ENCODE data around the gene PRDM2.

GRCh38 chr1:13703558-13704490 lies 3.8 kb downstream of the PRDM2 start:
- TF ChIP-seq, protein P1, sequence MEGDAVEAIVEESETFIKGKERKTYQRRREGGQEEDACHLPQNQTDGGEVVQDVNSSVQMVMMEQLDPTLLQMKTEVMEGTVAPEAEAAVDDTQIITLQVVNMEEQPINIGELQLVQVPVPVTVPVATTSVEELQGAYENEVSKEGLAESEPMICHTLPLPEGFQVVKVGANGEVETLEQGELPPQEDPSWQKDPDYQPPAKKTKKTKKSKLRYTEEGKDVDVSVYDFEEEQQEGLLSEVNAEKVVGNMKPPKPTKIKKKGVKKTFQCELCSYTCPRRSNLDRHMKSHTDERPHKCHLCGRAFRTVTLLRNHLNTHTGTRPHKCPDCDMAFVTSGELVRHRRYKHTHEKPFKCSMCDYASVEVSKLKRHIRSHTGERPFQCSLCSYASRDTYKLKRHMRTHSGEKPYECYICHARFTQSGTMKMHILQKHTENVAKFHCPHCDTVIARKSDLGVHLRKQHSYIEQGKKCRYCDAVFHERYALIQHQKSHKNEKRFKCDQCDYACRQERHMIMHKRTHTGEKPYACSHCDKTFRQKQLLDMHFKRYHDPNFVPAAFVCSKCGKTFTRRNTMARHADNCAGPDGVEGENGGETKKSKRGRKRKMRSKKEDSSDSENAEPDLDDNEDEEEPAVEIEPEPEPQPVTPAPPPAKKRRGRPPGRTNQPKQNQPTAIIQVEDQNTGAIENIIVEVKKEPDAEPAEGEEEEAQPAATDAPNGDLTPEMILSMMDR (IDR thresholded peaks at IDR 0.05): no peak
- TF ChIP-seq POLR2A (IDR thresholded peaks at IDR 0.05): no peak

Measured in ovary (tissue), 3 donors.